22Rv1 (cell line): ENCODE data around the gene ESR1.

ENCODE experiments used
- H3K27ac ChIP-seq: fragments of 450-650 bp; 2 replicates; pipeline ENCODE4 v1.5.1; 2017
- ZFX ChIP-seq: fragments of 450-650 bp; IDR thresholded peaks from 2 replicates; pipeline ENCODE4 v1.6.1; 2017; ENCODE audit warnings: antibody characterized with exemption, borderline replicate concordance
- TF ChIP-seq, protein P1 (sequence below): fragments of 450-650 bp; IDR thresholded peaks from 2 replicates; pipeline ENCODE4 v1.5.1; 2017; ENCODE audit warnings: mild to moderate bottlenecking

The ESR1 gene

DNA sequence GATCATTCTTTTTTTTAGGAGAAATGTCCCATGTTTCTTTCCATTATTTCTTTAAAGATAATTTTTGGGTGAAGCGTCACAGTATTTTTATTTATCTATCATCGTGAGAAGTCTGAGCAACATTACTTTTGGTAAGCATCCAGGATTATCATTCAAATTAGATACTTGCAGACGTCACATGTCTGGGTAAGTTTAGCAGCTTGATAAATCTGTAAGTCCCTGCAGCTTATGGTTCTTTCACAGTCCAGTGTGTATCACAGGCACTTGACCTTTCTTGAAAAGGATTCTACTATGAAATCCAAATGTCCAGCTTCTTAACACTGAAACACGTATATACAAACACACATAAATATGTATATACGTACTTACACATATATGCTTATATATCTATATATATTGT lies 359.4 kb downstream of the ESR1 start:
- no peak overlapping the region for H3K27ac ChIP-seq
- TF ChIP-seq, protein P1, sequence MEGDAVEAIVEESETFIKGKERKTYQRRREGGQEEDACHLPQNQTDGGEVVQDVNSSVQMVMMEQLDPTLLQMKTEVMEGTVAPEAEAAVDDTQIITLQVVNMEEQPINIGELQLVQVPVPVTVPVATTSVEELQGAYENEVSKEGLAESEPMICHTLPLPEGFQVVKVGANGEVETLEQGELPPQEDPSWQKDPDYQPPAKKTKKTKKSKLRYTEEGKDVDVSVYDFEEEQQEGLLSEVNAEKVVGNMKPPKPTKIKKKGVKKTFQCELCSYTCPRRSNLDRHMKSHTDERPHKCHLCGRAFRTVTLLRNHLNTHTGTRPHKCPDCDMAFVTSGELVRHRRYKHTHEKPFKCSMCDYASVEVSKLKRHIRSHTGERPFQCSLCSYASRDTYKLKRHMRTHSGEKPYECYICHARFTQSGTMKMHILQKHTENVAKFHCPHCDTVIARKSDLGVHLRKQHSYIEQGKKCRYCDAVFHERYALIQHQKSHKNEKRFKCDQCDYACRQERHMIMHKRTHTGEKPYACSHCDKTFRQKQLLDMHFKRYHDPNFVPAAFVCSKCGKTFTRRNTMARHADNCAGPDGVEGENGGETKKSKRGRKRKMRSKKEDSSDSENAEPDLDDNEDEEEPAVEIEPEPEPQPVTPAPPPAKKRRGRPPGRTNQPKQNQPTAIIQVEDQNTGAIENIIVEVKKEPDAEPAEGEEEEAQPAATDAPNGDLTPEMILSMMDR, result no peak
- no peak for TF ChIP-seq ZFX

DNA sequence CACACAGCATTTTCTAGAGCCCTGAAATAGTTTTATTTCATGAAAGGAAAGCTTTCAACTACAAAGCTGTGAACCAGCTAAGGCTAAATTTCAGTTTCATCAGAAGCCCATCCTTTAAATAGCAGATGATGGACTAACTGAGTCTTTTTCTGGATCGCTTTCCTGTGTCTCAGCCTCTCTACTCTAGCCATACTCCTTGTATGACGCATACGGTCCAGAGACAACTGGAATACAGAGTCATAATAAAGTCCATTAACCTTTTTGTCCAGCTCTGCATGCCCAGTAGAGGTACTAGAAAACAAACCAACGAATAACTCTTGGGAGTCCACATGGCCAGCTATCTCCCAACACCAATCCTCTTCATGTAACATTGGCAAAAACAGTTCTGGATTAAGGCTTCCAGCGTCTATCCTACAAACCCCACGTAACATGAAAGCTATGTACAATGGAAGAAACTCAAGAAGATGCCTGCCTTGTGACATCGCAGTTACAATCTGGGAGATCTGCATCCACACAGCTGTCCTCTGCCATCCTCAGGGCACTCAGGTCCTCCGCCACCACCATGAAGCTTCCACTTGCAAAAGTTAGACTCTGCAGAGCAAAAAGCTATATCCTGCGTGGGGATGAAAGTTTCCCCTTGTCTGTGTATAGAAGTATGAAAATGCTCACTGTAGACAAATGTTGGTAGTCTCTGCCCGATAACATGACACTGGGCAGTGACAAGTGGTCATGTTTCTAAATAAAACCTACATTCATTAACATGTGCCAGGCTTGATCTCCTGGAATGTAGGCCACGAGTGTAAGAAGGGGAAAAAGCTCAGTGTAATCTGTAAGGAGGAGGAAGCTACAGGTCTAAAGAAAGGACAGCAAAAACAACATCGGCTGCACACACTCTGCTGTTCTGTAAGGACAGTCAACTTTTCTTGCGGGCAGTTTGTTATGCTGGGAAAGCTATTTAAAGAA lies 360.4 kb downstream of the ESR1 start:
- no peak for TF ChIP-seq ZFX
- TF ChIP-seq, protein P1, result no peak
- H3K27ac ChIP-seq, result no peak overlapping the region

DNA sequence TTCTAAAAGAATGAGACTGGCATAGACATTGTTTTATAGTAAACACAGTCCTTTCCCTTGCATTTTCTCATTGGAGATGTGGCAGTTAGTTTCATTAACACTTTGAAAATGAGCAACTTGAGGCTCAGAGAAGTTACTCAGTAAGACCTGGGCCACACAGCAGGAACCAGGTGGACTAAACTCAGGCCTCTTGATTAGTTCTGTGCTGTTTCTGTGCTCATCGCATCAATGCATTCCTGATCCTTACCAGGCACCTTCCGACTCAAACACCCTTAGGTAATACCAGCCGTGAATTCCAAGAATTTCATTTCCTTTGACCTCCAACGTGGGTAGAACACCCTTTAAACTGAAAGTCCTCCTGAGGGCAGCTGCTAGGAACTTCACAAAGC lies 362.8 kb downstream of the ESR1 start:
- no peak overlapping the region for H3K27ac ChIP-seq
- TF ChIP-seq, protein P1, result no peak
- no peak for TF ChIP-seq ZFX

DNA sequence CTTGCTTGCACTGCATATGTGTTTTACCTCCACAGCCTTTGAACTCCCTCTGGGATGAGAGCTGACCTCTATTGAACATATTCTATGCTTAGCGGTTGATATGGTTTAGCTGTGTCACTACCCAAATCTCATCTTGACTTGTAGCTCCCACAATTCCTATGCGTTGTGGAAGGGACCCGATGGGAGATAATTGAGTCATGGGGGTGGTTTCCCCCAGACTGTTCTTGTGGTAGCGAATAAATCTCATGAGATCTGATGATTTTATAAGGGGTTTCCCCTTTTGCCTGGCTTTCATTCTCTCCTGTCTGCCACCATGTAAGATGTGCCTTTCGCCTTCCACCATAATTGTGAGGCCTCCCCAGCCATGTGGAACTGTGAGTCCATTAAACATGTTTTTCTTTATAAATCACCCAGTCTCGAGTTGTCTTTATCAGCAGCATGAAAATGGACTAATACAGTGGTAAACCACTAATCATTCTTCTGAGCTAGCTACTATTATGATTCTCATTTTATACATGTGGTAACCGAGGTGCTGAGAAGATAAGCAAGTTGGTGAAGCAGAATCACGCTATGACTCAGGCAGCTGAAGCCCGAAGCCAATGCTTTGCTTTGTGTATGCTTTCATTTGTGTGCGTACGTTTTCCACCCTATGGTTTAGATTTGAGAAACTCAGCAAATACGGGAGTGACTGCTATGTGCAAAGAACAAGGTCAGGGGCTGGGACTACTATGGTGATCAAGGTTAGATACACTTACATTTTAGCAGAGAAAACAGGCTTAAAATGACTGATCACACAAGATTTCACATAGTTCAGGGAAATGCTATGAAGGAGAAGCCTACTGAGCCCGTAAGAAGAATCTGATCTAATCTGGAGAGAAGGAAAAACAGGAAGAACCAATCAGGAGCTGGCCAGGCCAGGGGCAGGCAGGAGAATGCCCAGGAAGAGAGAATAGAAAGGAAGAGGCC lies 363.5 kb downstream of the ESR1 start:
- no peak for TF ChIP-seq ZFX
- TF ChIP-seq, protein P1, result no peak
- no peak overlapping the region for H3K27ac ChIP-seq

DNA sequence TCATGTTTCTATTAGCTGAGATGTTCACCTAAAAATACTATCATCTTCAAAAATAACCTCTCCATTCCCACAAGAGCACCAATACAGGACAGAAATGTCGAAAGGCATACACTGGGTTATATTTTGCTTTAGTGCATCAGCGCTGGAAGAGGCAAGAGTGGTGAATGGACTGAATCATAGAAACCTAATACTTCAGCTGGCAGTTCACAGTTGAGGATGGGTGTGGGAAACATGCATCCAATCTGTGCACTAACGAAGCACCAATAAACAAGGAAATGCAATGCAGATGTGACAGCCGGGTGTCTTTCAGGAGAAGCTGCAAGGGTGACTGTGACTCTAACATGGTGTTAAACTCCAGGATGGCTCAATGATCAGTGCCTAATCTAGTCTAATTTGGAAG lies 365.8 kb downstream of the ESR1 start:
- H3K27ac ChIP-seq, result no peak overlapping the region
- TF ChIP-seq, protein P1, result no peak
- no peak for TF ChIP-seq ZFX

DNA sequence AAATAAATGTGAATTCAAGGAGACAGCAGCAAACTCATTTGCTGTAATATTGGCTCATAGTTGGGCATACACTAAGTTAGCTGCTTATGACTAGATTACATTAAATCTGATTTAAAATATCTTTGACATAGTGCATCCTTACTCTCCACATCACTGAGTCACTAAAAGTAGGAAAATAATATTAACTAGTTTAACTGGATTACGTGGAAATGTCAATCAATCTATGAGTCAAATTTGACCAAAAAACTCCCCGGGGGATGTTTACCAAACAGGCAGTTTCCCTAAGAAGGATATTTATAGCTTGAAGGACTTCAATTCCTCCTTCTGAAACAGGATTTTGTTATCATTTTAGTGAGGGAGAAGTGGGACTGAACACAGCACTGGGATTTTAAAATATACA lies 366.5 kb downstream of the ESR1 start:
- TF ChIP-seq, protein P1, result no peak
- TF ChIP-seq ZFX, result no peak
- no peak overlapping the region for H3K27ac ChIP-seq
